GM19238 (cell line): Measurements from ENCODE around the gene SLC8A1.

ENCODE experiments used
- DNase-seq: peaks from one replicate; pipeline ENCODE4 v3.0.0; 2011; ENCODE audit warnings: low spot score; ENCODE audit not compliant: insufficient read length

Gene SLC8A1

DNA sequence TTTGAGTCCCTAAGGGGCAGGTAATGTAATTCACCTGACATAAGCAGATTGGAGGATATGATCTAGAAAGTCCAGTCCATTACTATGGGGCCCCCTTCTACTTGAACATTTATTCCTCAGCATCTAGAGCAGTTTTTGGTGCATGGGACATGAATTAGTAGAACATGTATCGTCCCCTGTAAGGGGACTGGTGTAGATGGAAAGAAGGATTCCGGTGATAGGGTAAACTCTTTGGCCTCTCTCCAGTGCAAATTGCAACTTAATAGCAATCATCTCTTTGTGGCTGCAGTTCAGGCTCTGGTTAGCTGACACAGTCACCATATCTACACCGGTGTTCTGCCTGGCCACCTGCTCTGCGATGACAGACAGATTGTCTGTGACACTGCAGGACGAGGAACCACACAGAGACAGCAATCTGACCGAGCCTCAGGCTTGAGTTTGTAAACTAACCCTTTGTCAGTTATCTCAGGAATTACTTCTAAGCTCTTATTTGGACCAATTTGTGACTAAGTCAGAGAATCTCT lies 6.4 kb upstream of the SLC8A1 start:
- DNase-seq: no peak

GRCh38 chr2:40457837-40458236 lies 5.9 kb upstream of the SLC8A1 start:
- DNase-seq: no peak

GRCh38 chr2:40457366-40457765 lies 5.5 kb upstream of the SLC8A1 start:
- no peak for DNase-seq

GRCh38 chr2:40456926-40457325 lies 5.0 kb upstream of the SLC8A1 start:
- DNase-seq: no peak

GRCh38 chr2:40455661-40456060 lies 3.8 kb upstream of the SLC8A1 start:
- DNase-seq: no peak

DNA sequence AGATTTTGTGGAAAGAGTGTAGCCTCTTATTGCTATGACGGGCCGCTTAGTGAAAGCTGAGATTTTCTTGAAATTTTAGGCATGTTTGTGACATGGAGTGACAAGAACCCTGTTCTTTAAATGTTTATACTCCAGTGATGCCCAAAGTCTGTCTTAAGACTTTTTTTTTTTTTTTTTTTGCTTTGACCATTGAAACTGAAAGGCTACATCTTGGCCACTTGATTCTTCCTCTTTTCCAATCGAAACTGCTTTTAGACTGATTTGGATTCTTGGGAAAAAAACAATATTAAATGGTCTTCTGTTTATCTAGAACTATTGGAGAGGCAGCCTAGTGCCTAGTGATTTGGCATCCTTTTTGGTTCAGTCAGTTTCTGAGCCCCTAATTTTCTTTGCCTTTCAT lies 2.4 kb upstream of the SLC8A1 start:
- no peak for DNase-seq

DNA sequence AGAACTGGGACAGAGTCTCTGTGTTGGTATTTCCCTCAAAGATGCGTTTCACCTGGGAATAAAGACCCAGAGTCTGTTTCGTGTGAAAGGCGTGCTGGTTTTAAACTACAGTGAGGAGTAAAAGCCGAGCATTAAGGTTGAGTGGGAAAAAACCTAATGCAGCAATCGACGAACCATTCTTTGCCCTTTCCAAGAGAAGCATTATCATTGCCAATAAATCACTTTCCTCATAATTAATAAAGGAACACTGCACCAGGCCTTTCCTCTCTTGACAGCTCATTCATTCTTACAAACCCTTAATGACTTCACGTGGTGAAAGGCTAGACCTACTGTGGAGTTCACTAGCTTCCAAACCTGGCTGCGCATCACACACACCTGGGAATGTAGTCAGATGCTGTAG lies 896 bp upstream of the SLC8A1 start:
- no peak for DNase-seq

DNA sequence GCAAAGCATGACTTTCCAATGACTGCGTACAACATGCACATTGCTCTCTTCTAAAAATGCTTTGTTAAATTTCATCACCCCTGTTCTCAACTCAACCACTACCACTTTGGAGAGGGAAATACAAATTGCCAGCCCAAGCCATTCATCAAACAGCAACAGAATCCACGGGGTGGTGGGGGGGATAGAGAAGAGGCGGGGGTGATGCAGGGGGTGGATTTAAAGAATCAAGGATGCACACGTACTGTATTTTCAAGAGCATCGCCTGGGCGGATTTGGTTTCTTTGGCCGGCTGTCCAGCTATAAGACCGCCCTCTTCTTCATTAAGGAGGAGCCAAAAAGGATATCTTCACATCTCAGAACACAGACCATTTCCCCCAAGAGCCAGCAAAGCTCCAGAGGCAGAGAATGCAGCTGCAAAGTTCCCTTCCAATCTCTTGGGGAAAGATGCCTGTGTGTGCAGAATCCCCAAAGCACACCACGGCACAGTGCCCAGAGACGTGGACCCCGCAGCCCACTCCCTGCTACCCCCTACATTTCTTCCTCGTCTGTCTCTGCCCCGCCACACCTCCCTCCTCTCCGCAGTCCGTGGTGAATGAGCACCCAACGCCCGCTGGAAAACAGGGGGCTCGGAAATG lies 977 bp downstream of the SLC8A1 start:
- no peak for DNase-seq

DNA sequence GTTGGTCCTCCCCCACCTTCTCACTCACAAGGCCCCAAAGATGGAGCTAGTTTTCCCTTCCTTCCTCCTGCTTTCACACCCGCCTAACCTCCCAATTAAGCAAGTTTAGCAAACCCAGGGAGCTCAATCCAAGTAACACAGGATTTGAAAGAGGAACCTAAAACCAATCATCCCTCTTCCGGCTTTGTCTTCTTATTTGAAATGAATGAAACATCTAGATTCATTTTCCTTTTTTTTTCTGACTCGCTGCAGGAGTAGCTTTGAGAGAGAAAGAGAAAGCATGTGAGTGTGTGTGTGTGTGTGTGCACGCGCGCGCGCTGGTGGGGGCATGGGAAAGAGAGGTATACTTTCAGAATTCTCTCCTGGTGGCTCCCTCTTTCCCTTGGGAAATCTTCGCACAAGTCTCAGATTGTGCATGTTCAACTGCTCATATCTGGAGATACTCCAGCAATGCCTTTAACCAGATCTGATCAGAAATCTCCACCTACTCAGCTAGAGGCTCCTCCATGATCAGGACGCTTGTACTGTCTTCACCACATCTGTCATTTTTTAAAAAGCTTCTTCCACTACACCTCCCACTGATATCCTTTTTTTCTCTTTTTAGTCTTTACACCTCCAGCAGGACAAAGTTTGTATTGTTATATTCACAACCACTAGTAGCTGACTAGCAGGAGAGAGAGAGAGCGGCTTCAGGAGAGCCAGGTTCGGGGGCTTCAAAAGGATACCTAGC lies 1.7 kb downstream of the SLC8A1 start:
- DNase-seq: no peak

GRCh38 chr2:40448476-40449079 lies 3.3 kb downstream of the SLC8A1 start:
- DNase-seq: no peak

GRCh38 chr2:40445467-40445866 lies 6.4 kb downstream of the SLC8A1 start:
- DNase-seq: no peak

DNA sequence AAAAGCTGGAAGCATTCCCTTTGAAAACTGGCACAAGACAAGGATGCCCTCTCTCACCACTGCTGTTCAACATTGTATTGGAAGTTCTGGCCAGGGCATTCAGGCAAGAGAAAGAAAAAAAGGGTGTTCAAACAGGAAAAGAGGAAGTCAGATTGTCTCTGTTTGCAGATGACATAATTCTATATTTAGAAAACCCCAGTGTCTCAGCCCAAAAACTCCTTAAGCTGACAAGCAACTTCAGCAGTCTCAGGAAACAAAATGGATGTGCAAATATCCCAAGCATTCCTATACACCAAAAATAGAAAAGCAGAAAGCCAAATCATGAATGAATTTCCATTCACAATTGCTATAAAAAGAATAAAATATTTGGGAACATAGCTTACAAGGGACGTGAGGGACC lies 11.1 kb downstream of the SLC8A1 start:
- DNase-seq: no peak

DNA sequence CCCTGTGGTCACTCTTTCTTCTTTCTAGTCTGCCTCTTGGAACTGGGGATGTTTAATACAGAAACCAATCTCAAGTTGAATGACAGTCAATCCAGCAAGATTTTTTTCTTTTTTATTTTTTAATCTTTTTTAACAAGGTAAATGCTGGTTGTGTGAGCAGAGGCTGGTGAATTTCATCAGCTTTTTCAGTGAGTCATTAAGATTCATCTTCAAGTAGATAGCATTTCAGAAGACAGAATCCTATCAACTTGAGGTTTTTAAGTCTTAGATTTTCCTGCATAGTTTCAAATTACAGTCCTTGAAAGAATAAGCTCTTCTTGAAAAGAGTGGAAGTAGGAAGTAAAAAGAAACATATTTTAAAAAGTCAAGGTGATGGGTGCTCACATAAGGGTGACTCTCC lies 12.4 kb downstream of the SLC8A1 start:
- no peak for DNase-seq

- DNase-seq: no peak
Measured at GRCh38 chr2:40436093-40436475, 15.8 kb downstream of the SLC8A1 start.

DNA sequence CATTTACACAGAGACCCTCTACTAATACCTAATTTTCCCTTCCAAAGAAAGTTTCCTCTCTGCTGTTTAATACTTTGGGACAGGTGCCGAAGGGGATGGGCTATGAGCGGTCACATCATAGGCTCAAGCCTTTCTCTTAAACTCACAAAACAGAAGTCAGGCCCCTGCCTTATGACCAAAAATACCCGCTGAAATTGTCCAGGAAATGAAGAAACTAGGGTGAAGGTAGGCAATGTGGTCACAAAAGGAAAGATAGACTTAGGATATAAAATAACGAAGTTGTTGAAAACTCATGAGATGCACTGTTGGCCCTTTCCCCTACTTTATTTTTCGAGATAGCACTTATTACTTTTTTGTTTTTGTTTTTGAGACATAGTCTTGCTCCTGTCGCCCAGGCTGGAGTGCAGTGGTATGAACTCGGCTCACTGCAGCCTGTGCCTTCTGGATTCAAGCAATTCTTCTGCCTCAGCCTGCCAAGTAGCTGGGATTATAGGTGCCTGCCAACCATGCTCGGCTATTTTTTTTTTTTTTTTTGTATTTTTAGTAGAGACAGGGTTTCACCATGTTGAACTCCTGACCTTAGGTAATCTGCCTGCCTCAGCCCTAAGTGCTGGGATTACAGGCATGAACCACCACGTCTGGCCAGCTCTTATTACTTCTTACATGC lies 16.3 kb downstream of the SLC8A1 start:
- DNase-seq: no peak

GRCh38 chr2:40434731-40435271 lies 17.1 kb downstream of the SLC8A1 start:
- no peak for DNase-seq

DNA sequence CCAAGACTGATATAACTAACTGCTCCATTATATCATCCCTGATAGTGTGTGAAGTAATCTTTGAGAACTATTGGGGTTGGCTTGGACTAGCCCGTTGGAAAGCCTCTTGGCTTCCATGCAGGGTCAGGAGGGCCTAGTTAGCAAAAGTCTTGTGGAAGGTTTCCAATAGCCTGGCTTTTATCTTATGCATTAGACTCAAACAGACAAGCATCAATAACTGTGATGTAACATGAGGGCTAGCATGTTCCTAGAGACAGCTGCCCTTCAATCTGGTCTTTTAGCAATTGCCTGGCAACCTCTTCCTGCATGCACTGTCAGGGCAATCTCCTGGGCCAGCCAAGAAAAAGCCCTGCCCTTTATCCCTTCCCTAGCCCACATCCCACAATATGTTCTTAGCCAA lies 18.2 kb downstream of the SLC8A1 start:
- DNase-seq: no peak

GRCh38 chr2:40432921-40433483 lies 18.9 kb downstream of the SLC8A1 start:
- DNase-seq: no peak

- DNase-seq: no peak
Measured at GRCh38 chr2:40431600-40431955, 20.3 kb downstream of the SLC8A1 start.

DNA sequence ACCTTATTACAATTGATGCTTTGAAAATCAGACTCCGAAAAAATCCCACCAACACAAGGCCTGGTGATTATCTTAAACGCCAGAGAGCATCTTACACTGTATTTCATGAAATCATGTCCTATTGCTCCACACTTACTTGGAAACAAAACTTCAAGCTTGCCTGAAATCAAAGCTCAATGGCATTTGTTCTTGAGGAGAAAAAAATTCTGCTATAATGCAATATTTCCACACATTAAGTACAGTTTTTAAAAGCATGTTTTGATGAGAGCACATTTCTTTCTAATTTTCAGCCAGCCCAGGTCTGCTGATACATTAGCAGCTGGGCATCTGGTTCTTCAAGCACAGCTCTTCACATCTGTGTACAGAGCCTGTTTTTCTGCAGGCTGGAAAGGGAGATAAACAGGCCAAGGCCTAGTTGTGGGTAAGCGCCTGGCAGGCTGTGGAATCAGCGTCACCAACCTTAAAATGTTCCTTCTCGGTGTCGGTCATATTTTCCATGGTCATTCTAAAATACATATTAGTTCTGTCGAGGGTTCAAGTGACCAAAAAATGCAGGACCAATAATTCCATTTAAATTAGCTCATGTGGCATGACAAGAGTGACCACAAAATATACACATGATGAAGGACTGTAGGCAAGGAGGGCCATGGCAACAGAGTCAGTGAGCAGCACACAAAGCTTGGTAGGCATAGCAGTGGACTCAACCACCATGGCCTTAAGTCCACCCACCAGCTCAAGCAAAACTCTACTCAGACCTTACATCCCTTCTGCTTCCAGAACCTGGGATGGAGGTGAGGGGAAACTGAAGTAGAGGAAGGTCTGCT lies 20.9 kb downstream of the SLC8A1 start:
- no peak for DNase-seq

GRCh38 chr2:40428439-40428838 lies 23.5 kb downstream of the SLC8A1 start:
- no peak for DNase-seq
